KOPT-K1 (cell line): ENCODE measurements around the gene LRRC45.

Source experiments
- H3K27ac ChIP-seq: fragments of 200-600 bp; sonication (generic); 2 replicates; pipeline ENCODE4 v1.5.1; 2016; ENCODE audit warnings: antibody characterized with exemption, mild to moderate bottlenecking, low read depth, low read length; ENCODE audit not compliant: poor library complexity, severe bottlenecking
- H3K36me3 ChIP-seq: fragments of 200-600 bp; sonication (generic); 2 replicates; pipeline ENCODE4 v1.5.1; 2017; ENCODE audit warnings: antibody characterized with exemption, mild to moderate bottlenecking, low read length, moderate library complexity; ENCODE audit not compliant: insufficient read depth
- H3K9me3 ChIP-seq: fragments of 200-600 bp; sonication (generic); 2 replicates; pipeline ENCODE4 v1.5.1; 2017; ENCODE audit warnings: antibody characterized with exemption, low read length, mild to moderate bottlenecking; ENCODE audit not compliant: insufficient read depth, poor library complexity, severe bottlenecking

LRRC45 gene

DNA sequence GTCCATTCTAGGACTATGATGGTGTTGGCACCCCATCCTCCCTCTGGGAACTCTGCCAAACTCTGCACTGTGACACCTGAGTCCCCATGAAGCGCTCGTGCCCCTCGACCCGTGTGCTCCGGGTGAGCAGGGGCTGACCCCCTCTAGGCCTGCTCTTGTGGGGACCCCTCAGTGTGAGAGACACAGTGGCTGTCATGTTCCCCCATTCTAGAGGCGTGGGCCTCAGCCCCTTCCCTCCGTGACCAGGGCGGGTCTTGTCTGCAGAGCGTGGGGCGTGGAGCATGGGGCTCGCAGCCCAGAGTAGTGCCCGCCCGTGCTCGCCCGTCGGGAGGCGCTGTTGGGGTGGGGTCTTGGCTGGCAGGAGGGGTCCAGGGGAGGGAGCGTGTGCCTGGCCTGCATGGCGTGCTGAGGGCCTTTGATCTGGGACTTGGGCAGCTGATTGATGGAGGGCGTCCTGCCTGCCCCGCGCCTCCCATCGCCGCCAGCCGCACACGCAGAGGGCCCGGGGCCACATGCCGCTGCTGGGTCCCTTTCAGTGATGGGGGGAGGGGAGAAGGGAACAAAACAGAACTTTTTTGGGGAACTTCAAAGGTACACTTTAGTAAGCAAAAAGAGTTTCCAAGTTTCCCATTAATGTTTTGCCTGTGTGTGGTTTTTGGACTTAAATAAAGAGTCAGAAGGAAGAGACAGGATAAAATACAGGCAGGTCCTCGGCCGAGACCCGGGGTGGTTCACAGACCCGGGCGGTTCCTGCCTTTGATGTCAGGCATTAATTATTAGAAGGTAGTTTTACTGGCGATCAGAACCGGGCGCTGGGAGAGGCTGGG, 22.9 kb upstream of the LRRC45 start:
- Histone ChIP-seq H3K27ac (no peak overlapping the region), H3K9me3 (no peaks in the 10 kb centered on the region), H3K36me3 (no peaks in the 10 kb centered on the region)

DNA sequence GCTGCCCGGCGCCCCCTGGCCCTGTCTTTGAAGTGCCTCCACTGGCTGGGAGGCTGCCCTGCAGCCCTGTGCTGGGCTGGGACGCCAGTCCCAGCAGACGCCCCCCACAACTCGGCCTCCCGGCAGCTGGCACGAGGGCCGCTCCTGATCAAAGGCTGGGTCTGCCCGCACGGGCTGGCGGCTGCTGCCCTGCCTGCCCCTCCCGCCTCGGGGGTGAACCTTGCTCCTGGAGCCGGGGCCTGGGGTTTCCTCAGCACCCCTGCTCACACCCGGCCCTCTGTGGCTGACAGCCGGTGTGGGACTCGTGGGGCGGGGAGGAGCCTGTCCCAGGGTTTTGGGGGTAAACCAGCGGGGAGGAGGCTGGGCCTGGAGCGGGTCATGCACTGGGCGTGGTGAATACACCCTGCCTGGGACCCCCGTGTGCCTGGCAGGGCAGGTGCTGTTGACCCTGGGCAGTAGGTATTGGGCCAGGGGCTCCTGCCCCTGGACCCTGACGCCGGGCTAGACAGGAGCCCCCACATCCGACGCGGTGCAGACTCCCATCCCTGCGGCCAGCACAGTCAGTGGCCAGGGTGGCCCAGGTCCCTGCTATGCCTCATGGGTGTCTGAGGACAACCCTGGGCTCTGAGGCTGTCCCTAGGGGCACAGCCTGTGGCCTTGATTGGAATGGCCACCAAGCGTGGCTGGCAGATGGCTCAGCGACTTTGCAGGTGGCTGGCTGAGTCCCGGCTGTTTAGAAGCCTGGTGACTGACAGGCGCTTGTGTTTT, 22.1 kb upstream of the LRRC45 start:
- Histone ChIP-seq H3K9me3 (no peaks in the 10 kb centered on the region), H3K27ac (no peak overlapping the region), H3K36me3 (no peaks in the 10 kb centered on the region)

DNA sequence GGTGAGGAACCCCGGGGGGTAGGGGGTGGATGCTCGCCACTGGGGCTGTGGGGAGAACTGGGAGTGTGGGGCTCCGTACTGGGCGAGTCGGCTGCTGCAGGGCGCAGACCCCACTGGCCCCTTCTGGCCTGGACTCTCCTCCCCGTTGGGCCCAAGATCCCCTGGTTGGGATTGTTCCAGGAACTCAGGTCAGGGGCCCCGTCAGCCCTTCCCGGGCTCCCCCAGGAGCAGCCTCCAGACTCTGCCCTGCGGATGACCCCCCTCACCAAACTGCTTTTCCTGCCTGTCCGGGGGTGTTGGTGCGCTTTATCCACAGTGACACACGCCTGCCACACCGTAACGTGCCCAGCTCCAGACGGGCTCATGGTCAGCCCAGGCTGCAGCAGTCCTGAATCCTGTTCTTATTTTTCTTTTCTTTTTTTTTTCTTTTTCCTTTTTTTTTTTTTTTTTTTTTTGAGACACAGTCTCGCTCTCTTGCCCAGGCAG, 21.5 kb upstream of the LRRC45 start:
- no peak overlapping the region for H3K27ac ChIP-seq
- no peaks in the 10 kb centered on the region for H3K36me3 ChIP-seq
- H3K9me3 ChIP-seq, result no peaks in the 10 kb centered on the region

DNA sequence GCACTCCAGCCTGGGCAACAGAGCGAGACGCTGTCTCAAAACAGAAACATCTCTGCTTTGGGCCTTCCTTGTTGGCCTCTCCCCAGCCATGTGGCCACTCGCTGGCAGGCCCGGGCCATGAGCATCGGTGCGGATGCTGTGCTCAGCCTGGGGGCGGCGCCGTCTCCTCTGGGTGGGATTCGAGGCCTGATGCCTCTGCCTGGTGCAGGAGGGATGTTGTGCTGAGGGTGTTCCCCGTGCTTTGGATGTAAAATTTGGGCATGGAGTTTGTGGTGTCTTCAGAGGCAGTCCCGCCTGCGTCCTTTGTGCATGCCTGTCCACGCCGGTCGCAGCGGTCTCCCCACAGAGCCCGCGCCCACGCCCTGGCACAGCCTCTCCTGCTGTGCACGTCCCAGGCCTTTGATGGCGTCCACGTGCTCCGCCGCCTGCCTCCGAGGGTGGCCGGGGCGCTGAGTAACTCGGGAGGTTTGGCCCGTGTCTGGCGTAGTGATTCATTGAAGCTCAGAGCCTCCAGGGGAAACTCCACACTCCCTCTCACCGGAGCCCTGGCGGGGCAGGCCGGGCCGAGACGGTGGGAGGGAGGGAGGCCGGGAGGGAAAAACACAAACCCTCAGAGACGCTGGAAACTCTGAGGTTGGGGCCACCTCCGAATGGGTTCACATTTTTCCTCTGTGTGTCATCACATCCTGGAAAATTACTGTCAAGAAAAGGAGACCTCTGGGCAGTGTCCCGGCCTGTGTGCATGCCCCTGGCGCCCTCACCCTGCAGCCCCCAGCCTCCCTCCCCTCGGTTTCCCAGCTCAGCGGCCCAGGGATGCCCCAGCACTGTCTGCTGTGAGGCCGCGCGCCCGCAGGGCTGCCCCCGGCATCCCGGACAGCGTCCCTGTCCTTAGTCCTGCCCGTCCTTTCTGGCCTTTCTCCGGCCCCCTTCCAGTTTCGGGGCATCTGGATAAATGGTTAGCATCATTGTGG, 19.4 kb upstream of the LRRC45 start:
- Histone ChIP-seq H3K27ac (no peak overlapping the region), H3K36me3 (no peaks in the 10 kb centered on the region), H3K9me3 (no peaks in the 10 kb centered on the region)

DNA sequence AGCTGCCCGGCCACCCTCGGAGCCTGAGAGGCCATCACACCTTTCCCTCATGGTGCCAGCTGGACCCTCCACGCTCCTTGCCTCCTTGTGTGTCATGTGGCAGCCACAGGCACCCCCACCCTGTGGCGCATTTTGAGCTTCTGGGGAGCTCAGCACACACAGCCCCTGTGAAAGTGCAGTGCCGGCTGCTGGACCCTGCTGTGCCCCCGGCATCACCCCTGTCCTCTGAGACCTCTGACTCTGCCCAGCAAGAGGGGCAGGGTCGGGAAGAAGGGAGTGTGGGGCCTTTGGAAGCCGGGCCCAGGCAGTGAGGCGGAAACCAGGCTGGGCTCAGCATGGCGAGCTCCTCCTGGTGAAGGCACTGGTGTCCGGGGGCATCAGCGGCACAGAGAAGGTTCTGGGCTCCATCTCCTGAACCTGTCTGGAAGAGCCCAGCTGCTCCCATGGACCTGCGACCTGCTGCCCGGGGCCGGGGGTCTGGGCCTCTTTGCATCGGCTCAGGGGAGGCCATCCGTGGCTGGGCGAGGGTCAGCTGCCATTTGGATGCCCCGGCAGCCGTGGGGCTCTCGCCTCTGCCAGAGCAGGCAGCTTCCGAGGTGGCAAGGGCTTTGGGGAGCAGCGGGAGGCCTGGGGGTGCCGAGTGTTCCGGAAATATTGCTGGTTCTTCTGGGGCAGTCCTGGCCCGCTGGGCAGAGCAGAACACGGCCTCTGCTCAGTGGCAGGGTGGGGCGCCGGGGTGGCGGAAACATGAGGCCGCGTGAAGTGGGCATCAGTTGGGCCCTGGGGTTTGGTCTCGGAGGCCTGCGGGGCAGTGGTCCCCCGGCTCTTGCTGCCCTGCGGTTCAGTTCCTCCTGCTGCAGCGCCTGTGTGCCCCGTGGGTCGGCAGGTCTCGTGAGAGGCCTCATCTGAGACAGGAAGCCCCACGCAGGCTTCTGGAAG, 18.3 kb upstream of the LRRC45 start:
- H3K27ac ChIP-seq, result no peak overlapping the region
- H3K36me3 ChIP-seq, result no peaks in the 10 kb centered on the region
- H3K9me3 ChIP-seq, result no peaks in the 10 kb centered on the region

DNA sequence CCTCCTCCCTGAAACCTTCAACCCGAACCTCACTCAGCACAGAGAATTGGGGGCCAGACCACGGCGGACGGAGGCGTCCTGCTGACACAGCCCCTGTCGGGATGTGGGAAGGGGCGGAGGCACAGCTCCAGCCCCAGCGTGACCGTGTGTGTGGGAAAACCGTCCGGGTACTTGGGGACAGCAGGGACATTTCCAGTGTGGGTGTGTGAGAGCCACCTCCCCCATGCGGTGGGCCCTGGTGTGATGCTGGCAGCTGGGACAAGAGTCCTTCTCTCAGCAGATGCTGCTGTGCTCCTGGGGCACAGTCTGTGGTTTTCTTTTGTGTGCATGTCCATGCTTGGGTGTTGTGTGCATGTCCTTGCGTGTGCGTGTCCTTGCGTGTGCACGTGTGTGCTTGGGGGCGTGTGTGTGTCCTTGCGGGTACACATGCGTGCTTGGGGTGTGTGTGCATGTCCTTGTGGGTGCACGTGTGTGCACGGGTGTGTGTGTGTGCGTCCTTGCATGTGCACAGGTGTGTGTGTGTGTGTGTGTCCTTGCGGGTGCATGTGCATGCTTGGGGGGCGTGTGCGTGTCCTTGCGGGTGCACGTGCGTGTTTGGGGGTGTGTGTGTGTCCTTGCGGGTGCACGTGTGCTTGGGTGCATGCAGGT, 17.3 kb upstream of the LRRC45 start:
- no peaks in the 10 kb centered on the region for H3K9me3 ChIP-seq
- H3K27ac ChIP-seq, result no peak overlapping the region
- H3K36me3 ChIP-seq, result no peaks in the 10 kb centered on the region

DNA sequence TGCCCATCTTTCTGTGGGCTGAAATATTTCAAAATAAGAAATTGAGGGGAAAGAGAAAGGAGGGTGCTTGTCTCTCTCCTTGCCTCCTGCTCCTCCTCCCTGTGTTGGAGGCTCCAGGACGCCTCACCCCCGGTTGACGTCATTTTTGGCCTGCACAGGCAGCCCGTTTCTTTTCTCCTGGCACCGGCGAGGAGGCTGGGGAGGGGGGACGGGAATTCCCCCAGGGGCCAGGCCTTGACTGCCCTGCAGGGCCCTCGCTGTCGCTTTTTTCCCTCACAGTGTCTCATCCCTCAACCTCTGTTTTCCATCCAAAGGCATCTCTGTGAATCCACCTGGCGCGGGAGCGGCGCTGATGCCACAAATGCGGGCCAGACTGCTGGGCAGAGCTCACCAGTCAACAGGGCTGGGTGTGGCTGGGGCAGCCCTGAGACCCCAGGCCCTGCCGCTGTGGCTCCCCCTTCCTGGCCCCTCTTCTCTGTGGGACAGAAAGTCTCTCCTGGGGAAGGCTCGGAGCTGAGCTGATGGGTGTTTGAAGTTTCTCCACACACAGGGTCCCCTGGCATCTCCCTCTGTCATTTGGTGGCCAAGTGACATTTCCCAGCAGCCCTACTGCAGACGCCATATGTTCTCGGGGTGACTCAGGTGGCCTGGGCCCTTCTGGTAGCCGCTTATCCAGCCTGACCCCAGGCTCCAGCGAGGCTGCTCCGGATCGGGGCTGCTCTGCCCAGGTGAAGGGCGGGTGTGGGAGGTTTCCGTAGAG, 16.5 kb upstream of the LRRC45 start:
- Histone ChIP-seq H3K36me3 (no peaks in the 10 kb centered on the region), H3K9me3 (no peaks in the 10 kb centered on the region), H3K27ac (no peak overlapping the region)

DNA sequence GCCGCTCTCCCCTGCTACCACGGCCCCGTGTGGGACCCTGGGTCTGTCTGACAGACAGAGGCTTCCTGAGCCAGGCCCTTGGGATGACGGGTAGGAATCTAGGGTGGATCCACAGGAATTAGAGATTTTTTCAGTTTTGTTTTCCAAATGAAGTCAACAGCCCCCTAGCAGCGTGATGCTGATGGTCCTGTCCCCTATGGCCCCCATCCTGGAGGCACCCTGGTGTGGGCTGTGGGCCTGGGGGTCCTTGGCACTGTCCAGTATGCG, 15.9 kb upstream of the LRRC45 start:
- Histone ChIP-seq H3K36me3 (no peaks in the 10 kb centered on the region), H3K9me3 (no peaks in the 10 kb centered on the region), H3K27ac (no peak overlapping the region)

DNA sequence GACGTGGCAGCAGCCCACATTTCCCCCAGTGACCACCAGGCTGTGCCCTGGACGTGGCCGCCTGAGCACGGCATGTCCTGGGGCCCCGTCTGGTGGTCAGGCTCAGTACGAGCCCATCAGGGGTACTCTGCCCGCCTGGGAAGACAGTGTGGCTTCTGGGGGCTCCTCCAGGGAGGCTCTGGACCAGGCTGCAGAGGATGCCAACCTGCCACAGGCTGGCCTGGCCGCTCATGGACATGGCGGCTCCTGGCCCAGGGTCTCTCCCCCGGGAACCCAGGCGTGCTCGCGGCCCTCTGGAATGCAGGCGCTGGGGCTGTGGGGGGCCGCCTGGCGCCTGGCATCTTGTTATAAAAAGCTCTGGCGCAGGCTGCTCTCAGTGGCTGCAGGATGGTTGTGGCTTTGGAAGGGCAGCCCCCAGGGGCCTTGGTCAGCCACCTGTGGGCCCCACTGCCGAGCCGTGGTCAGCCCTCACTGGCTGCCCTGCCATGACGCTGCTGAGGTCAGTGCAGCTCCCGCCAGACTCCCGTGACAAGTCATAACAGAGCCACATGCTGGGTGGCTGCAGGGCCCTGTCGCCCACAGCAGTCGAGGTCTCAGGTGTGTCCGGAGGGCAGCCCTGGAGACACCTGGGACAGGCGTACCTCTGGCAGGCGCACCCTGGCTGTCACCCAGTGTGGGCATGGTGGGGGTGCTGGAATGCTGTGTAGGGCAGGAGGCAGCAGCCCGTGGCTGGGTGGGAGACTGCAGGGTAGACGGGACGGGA, 15.4 kb upstream of the LRRC45 start:
- H3K9me3 ChIP-seq, result no peaks in the 10 kb centered on the region
- no peaks in the 10 kb centered on the region for H3K36me3 ChIP-seq
- H3K27ac ChIP-seq, result no peak overlapping the region

DNA sequence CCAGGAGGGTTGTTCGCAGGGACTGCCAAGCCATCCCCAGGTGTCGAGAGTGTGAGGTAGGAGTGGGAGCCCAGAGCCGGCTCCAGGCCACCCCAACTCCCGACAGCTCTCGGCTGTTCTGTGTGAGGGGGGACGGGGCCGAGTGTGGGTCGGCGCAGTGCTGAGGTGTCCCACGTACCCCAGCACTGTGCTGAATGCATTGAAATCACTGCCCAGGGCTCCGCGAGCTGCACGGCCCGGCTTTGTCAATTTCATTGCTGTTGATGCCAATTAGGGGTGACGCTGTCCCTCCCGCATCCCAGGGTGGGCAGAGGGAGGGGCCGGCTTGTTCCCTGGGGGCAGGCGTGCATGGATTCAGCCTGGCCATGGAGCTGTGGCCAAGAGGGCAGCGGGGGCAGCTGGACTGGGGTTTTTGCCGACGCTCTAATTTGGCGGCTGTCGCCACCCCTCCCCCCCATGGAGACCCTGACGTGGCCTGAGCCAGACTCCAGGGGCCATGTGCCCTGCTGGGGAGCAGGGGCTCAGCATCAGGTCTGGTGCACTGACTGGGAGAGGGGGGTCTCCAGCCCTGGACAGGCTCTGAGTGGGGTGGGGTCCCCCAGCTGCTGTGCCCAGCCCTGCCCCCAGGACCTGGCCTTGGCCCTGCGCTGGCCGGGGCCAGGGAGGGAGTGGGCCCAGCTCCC, 14.7 kb upstream of the LRRC45 start:
- no peaks in the 10 kb centered on the region for H3K36me3 ChIP-seq
- H3K9me3 ChIP-seq, result no peaks in the 10 kb centered on the region
- no peak overlapping the region for H3K27ac ChIP-seq

DNA sequence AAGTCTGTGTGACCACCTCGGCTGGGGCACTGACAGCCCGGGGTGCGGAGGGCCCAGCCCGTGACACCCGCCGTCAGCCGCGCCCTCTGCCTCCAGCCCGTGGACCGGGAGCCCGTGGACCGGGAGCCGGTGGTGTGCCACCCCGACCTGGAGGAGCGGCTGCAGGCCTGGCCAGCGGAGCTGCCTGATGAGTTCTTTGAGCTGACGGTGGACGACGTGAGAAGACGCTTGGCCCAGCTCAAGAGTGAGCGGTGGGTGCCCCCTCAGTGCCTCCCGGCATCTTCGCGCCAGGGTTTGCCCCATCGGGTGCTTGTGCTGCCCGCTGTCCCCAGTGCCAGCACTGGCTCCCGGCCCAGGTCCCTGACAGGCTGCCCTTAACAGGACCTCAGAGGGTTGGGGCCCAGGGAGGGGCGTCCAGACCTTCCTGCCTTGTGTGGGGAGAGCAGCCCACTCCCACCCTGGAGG, 14.1 kb upstream of the LRRC45 start:
- no peaks in the 10 kb centered on the region for H3K36me3 ChIP-seq
- H3K27ac ChIP-seq, result no peak overlapping the region
- H3K9me3 ChIP-seq, result no peaks in the 10 kb centered on the region

DNA sequence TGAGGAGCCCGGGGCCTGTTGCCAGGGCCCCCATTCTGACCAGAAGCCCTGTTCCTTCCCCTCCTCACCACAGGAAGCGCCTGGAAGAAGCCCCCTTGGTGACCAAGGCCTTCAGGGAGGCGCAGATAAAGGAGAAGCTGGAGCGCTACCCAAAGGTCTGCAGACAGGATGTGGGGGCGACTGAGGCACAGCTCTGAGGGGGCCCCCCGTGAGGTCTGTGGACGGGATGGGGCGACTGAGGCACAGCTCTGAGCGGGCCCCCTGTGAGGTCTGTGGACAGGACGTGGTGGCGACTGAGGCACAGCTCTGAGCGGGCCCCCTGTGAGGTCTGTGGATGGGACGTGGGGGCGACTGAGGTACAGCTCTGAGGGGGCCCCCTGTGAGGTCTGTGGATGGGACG, 13.7 kb upstream of the LRRC45 start:
- H3K9me3 ChIP-seq, result no peaks in the 10 kb centered on the region
- H3K36me3 ChIP-seq, result no peaks in the 10 kb centered on the region

More for the DNA sequence above, 13.7 kb upstream of the LRRC45 start:
- H3K27ac ChIP-seq, result no peak overlapping the region
